GM12892 (cell line): ENCODE measurements around the gene LRWD1.
"Not testable (repeated sequence)": the region's sequence is repeated elsewhere in the genome, so short reads cannot be mapped to it uniquely, and the experiment has no call there.

Experiments used
- POLR2A ChIP-seq: IDR thresholded peaks from 2 replicates; pipeline ENCODE4 v1.6.1; 2011; ENCODE audit warnings: low read depth, low read length, control low read depth
- POLR2AphosphoS5 ChIP-seq: IDR thresholded peaks from 2 replicates; pipeline ENCODE4 v1.6.1; 2011; ENCODE audit warnings: low read depth, low read length, control low read depth

DNA sequence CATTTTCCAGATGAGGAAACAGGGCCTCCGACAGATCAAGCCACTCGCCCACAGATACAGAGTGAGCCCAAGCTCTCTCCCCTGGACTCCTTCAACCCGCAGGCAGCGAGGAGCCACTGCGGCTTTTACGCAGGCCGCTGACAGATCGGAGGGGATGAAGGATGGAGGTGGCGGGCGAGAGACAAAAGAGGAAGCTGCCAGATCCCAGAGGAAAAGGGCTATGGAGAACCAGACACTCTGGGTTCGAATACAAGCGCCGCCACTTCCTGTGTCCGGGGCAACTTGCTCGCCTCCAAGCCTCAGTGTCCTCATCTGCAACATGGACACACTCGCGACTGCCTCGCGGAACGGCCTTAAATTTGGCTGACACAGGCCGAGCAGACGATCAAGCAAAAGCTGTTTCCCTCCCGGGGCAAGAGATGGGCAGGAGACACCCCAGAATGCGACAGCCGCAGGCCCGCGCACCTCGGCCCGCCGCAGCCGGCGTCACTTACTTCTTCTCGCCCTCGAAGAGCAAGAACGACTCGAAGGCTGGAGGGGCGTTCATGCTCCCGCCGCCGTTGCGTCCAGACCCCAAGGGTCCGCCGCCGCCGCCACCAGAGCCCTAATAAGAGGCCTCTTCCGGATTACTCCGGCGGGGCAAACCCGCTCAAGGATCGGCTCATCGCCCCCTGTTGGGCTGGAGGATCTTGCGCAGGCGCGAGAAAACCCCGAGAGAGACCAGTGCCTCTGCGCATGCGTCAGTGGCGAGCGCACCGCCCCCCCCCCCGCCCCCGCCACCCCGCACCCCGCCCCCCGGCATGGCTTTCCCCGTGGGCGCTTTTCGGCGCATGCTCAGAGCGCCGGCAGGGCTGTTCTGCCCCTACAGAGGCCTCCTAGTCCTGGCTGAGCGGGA lies 13.8 kb downstream of the LRWD1 start, which contains the start of gene POLR2J:
- TF ChIP-seq POLR2AphosphoS5, POLR2A: not testable (repeated sequence)
